ENCODE measurements around the gene DDIT4L. TPM values are rescaled to one million over a fixed set of nuclear protein-coding genes. Genes with fewer than 3 reads are reported as not detected.
"Not testable (repeated sequence)": the region's sequence is repeated elsewhere in the genome, so short reads cannot be mapped to it uniquely, and the experiment has no call there.

Gene DDIT4L
- total RNA-seq (2014; rRNA removed; shearing (Covaris generic); ENCODE audit: low replicate concordance): 0.07 and 0.44 TPM in 2 replicates

DNA sequence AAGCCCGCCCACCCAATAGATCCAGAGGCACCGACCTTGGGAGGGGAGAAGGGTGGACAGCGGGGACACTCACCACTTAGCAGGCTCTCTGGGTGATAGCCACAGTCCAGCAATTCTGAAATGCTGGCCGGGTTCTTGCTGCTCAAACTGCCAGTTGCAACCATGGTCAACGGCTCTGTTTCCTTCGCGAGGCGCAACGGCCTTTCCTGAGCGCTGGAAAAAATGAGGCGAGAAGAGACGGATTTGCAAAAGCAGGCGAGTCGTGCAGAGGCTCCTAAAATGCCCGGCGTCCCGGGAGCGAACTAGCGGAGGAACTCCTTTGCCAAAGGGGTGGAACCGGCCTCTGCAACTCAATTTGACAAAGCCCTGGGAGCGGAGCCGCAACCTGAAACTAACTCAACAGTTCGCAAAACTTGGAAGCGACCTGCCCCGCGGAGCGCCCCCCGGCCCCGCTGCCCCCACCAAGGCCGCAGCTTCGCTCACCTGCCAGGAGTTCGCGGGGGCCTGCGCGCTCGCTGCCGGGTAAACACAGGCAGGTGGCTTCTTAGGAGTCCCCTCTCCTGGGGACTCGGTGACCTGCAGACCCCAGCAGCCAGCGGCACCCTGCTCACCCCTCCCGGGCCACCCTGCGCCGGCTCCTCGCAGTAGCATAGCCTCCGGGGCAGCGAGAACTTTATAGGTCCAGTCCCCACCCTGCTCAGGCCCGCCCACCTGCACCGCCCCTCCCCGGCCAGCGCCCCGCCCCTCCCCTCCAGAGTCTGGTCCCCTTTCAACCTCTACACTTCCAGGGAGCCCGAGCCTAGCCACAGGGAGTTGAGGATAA lies at the start of gene DDIT4L:
DDIT4L (minus strand) TSS at position 649 of the 823 bp plus-strand sequence; CDS start at position 164, 485 bp downstream.
- Histone ChIP-seq H3K9me3 (no peaks in the 10 kb centered on the region), H3K36me3 (no peaks in the 10 kb centered on the region), H3K27me3 (no peaks in the 10 kb centered on the region), H3K4me3 (peak within 1 kb of the TSS; percentile 47)
- DNase-seq: peak; percentile 38

GRCh38 chr4:100240008-100240407 lies 49.7 kb upstream of the DDIT4L start:
- no peaks in the 10 kb centered on the region for H3K27me3 ChIP-seq
- no peaks in the 10 kb centered on the region for H3K36me3 ChIP-seq
- H3K4me3 ChIP-seq: no peak overlapping the region
- DNase-seq: no peak
- no peaks in the 10 kb centered on the region for H3K9me3 ChIP-seq

GRCh38 chr4:100224721-100225120 lies 34.5 kb upstream of the DDIT4L start:
- no peaks in the 10 kb centered on the region for H3K36me3 ChIP-seq
- H3K4me3 ChIP-seq: no peak overlapping the region
- DNase-seq: no peak
- no peaks in the 10 kb centered on the region for H3K27me3 ChIP-seq
- H3K9me3 ChIP-seq: no peaks in the 10 kb centered on the region

DNA sequence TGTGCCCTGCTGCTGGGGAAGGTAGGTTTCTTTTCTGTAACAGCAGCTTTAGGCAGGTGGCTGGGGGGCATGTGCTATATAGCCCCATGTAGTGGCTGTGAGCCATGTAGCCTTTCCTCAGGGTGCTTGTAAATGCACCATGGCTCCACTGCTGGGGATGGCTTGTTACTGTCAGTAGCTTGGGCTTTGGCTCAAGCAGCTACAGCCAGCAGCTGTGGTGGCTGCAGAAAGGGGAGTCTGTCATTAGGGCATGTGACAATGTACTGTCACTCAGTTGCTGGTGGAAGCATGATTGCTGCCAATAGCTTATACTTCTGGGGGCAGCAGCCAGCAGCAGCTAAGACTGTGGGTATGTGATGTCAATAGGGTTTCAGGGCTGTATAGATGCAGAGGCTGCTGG lies 33.9 kb upstream of the DDIT4L start:
- DNase-seq: no peak
- no peaks in the 10 kb centered on the region for H3K36me3 ChIP-seq

DNA sequence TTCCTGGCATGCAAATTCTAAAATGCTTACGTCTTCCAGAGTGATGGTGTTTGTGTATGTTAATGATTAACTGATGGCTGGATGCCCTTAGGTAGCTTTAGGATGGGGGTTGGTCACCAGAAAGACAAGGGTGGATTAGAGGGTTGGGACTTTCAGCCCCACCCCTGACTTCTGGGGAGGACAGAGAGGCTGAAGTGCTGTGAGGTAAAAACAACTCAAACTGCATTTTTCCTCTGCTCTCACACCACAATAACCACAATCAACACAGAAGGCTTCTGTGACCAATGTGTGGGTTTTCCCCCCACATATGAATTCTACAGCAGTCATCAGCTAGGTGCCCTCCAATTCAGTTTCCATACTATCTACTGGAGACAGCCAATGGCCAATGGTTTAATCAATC lies 18.7 kb upstream of the DDIT4L start:
- no peak overlapping the region for H3K4me3 ChIP-seq
- no peaks in the 10 kb centered on the region for H3K9me3 ChIP-seq
- H3K27me3 ChIP-seq: no peaks in the 10 kb centered on the region
- DNase-seq: no peak
- H3K36me3 ChIP-seq: no peaks in the 10 kb centered on the region

More for the DNA sequence above, 33.9 kb upstream of the DDIT4L start:
- no peak overlapping the region for H3K4me3 ChIP-seq
- no peaks in the 10 kb centered on the region for H3K9me3 ChIP-seq
- no peaks in the 10 kb centered on the region for H3K27me3 ChIP-seq

- Histone ChIP-seq H3K36me3 (no peaks in the 10 kb centered on the region), H3K27me3 (no peaks in the 10 kb centered on the region), H3K4me3 (no peak overlapping the region), H3K9me3 (no peaks in the 10 kb centered on the region)
- no peak for DNase-seq
Measured at GRCh38 chr4:100208459-100208858, 18.2 kb upstream of the DDIT4L start.

- Histone ChIP-seq H3K4me3 (no peak overlapping the region), H3K27me3 (no peaks in the 10 kb centered on the region), H3K36me3 (no peaks in the 10 kb centered on the region), H3K9me3 (no peaks in the 10 kb centered on the region)
- DNase-seq: no peak
Measured at GRCh38 chr4:100206850-100207249, 16.6 kb upstream of the DDIT4L start.

GRCh38 chr4:100198061-100198460 lies 7.8 kb upstream of the DDIT4L start:
- Histone ChIP-seq H3K27me3 (no peaks in the 10 kb centered on the region), H3K36me3 (no peaks in the 10 kb centered on the region), H3K9me3 (no peaks in the 10 kb centered on the region), H3K4me3 (no peak overlapping the region)
- no peak for DNase-seq

DNA sequence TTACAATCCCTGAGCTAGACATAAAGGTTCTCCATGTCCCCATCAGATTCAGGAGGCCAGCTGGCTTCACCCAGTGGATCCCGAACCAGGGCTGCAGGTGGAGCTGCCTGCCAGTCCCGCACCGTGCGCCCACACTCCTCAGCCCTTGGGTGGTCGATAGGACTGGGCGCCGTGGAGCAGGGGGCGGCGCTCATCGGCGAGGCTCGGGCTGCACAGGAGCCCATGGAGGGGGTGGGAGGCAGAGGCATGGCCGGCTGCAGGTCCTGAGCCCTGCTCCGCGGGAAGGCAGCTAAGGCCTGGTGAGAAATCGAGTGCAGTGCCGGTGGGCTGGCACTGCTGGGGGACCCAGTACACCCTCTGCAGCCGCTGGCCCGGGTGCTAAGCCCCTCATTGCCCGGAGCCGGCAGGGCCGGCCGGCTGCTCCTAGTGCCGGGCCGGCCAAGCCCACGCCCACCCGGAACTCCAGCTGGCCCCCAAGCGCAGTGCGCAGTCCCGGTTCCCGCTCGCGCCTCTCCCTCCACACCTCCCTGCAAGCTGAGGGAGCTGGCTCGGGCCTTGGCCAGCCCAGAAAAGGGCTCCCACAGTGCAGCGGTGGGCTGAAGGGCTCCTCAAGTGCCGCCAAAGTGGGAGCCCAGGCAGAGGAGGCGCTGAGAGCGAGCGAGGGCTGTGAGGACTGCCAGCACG lies 6.3 kb upstream of the DDIT4L start:
- not testable (repeated sequence) for H3K27me3 ChIP-seq, DNase-seq, H3K4me3 ChIP-seq, H3K36me3 ChIP-seq, H3K9me3 ChIP-seq

DNA sequence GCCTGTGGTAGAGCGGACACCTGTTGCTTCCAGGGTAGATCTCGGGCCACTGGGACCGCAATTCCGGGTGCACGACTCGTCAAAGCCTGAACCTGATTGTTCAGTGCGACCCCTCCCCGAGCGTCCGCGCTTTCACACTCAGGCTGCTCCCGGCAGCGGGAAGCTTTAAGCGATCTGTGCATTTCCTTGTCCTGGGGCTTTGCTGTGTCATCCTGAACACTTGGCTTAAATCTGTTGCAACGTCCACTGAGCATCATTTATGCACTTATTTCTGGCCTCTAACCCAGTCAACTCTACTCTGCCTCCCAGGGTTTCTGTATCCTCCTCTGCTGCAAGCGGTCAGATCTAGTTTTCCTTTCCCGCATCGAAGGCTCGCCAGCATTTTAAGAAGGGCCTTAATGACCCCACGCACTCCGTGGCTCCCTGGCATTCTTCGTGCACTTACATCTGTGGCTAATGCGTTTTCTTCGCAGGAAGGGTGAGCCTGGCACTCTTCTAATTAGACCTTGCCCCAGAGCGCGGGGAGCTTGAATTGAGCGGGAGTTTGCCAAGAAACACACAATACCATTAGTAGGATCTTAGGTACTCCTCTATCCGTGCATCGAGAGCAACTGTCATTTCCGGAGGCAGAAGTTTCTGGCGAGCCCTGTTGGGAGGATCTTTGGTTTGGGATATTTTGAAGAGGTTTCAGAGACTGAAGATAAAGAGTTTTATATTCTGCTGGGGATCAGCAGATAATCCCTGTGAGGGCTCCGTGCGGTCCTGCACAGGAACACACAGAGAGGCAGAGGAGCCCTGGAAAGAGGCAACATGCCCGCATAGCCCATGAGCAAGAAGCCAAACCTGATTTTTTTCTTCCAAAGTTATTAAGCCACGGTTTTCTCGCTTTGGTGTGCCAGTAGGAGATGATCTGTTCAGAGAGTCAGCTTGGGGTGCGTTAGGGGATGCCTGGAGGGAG lies 654 bp upstream of the DDIT4L start:
- Histone ChIP-seq H3K4me3 (peak overlapping the region; percentile 47), H3K36me3 (no peaks in the 10 kb centered on the region), H3K27me3 (no peaks in the 10 kb centered on the region), H3K9me3 (no peaks in the 10 kb centered on the region)
- DNase-seq: peak; percentile 17

DNA sequence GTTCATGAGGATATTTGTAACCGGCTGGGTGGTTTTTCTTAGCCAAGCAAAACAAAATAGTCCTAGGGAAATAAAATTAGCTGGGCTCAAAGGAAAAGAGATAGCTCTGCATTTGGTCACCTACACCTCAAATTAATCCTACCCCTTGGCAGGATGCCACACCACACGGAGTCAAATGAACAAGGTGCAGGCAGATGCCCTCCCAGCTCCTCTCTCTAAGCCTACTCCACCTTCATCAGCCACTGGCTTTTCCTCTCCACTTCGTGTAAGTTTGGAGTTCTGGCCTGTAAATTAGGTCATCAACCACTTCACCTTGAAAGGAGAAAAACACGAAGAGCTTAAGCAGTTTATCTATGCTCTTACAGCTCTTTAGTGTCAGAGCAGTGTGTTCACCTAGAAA lies 1.4 kb downstream of the DDIT4L start:
- H3K9me3 ChIP-seq: no peaks in the 10 kb centered on the region
- no peaks in the 10 kb centered on the region for H3K36me3 ChIP-seq
- no peaks in the 10 kb centered on the region for H3K27me3 ChIP-seq
- no peak overlapping the region for H3K4me3 ChIP-seq
- DNase-seq: no peak

GRCh38 chr4:100187781-100188180 lies 2.5 kb downstream of the DDIT4L start:
- Histone ChIP-seq H3K4me3 (no peak overlapping the region), H3K9me3 (no peaks in the 10 kb centered on the region), H3K27me3 (no peaks in the 10 kb centered on the region), H3K36me3 (no peaks in the 10 kb centered on the region)
- DNase-seq: no peak

- no peaks in the 10 kb centered on the region for H3K27me3 ChIP-seq
- no peak overlapping the region for H3K4me3 ChIP-seq
- no peak for DNase-seq
- no peaks in the 10 kb centered on the region for H3K36me3 ChIP-seq
- H3K9me3 ChIP-seq: no peaks in the 10 kb centered on the region
Measured at GRCh38 chr4:100184787-100185186, 5.5 kb downstream of the DDIT4L start.

- DNase-seq: no peak
- Histone ChIP-seq H3K36me3 (no peaks in the 10 kb centered on the region), H3K9me3 (no peaks in the 10 kb centered on the region), H3K27me3 (no peaks in the 10 kb centered on the region), H3K4me3 (no peak overlapping the region)
Measured at GRCh38 chr4:100177855-100178254, 12.4 kb downstream of the DDIT4L start.

DNA sequence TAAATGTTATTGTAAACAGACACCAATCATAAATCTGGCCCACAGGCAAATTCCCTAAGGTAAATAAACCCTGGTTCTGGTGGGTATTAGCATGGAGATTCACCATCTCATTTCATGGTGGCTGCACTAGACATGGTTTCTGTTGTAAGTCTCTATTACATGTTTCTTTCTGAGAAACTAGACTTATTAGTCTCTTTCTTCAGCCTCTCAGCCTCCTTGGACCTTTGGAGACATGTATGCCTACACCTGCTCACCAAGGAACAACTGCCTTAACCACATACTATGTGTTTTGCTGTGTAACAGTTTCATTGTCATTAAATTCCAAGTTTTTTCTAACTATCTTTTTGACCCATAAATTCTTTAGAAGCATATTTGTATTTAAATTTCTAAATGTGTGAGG lies 13.1 kb downstream of the DDIT4L start:
- Histone ChIP-seq H3K36me3 (no peaks in the 10 kb centered on the region), H3K27me3 (no peaks in the 10 kb centered on the region), H3K4me3 (no peak overlapping the region), H3K9me3 (no peaks in the 10 kb centered on the region)
- DNase-seq: no peak

GRCh38 chr4:100175858-100176257 lies 14.4 kb downstream of the DDIT4L start:
- Histone ChIP-seq H3K36me3 (no peaks in the 10 kb centered on the region), H3K27me3 (no peaks in the 10 kb centered on the region), H3K9me3 (no peaks in the 10 kb centered on the region), H3K4me3 (no peak overlapping the region)
- DNase-seq: no peak

DNA sequence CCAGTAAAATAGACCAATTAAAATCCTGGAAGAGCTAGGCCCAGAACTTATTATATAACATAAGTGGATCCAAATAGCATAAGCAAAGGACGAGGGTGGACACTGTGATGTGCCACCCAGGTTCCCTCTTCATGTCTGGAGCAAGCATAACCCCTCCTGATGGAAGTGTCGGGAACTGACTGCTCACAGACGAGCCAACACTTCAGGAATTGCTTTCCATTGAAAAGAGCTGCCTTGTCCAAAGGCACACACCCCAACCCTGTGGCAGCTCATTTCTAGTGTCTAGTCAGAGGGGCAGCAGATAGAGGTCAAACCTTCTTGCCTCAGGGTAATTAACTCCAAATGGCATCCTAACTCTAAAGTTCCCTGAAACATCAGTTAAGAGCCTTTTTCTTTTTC lies 15.3 kb downstream of the DDIT4L start:
- no peaks in the 10 kb centered on the region for H3K9me3 ChIP-seq
- H3K27me3 ChIP-seq: no peaks in the 10 kb centered on the region
- no peaks in the 10 kb centered on the region for H3K36me3 ChIP-seq
- no peak for DNase-seq
- H3K4me3 ChIP-seq: no peak overlapping the region

Data from MG63 (cell line).